ENCODE results near the gene GTF2H4.
A peak's percentile ranks its signal among the peaks of the same experiment; 100 is the strongest.

Gene GTF2H4

GRCh38 chr6:30882759-30883684 is 25.0 kb upstream of the GTF2H4 start:
- DNase-seq (ENCODE audit: low read depth): no peak

- DNase-seq (ENCODE audit: low read depth): peak; percentile 36
Measured at GRCh38 chr6:30883685-30884520, 24.1 kb upstream of the GTF2H4 start, which contains the start of gene DDR1. DDR1 (plus strand) TSS chr6:30884519; CDS start chr6:30888730, 4,211 bp downstream.

GRCh38 chr6:30884521-30885480 is 23.2 kb upstream of the GTF2H4 start:
- DNase-seq (ENCODE audit: low read depth): no peak

- no peak for DNase-seq (ENCODE audit: low read depth)
Measured at GRCh38 chr6:30885481-30885998, 22.5 kb upstream of the GTF2H4 start.

GRCh38 chr6:30885999-30886896 is 21.8 kb upstream of the GTF2H4 start:
- DNase-seq (ENCODE audit: low read depth): no peak

- no peak for DNase-seq (ENCODE audit: low read depth)
Measured at GRCh38 chr6:30886897-30887255, 21.1 kb upstream of the GTF2H4 start.

- no peak for DNase-seq (ENCODE audit: low read depth)
Measured at GRCh38 chr6:30887901-30888815, 19.8 kb upstream of the GTF2H4 start.

- no peak for DNase-seq (ENCODE audit: low read depth)
Measured at GRCh38 chr6:30888816-30889495, 19.1 kb upstream of the GTF2H4 start.

GRCh38 chr6:30889496-30889885 is 18.5 kb upstream of the GTF2H4 start:
- DNase-seq (ENCODE audit: low read depth): no peak

GRCh38 chr6:30889921-30890645 is 17.9 kb upstream of the GTF2H4 start:
- DNase-seq (ENCODE audit: low read depth): no peak

- DNase-seq (ENCODE audit: low read depth): no peak
Measured at GRCh38 chr6:30890646-30891449, 17.2 kb upstream of the GTF2H4 start.

GRCh38 chr6:30891450-30891723 is 16.6 kb upstream of the GTF2H4 start:
- no peak for DNase-seq (ENCODE audit: low read depth)

GRCh38 chr6:30891816-30892538 is 16.0 kb upstream of the GTF2H4 start:
- DNase-seq (ENCODE audit: low read depth): no peak

GRCh38 chr6:30893001-30893591 is 14.9 kb upstream of the GTF2H4 start:
- no peak for DNase-seq (ENCODE audit: low read depth)

GRCh38 chr6:30893666-30894065 is 14.3 kb upstream of the GTF2H4 start:
- no peak for DNase-seq (ENCODE audit: low read depth)

- no peak for DNase-seq (ENCODE audit: low read depth)
Measured at GRCh38 chr6:30894381-30894780, 13.6 kb upstream of the GTF2H4 start.
